ENCODE data around the gene MATK. TPM values are rescaled to one million over a fixed set of nuclear protein-coding genes. Genes with fewer than 3 reads are reported as not detected.

Gene MATK
- total RNA-seq, 1 donor from 2014 or later, result 0.50 TPM

GRCh38 chr19:3800996-3801395 lies 14.8 kb upstream of the MATK start:
- TF ChIP-seq CTCF (IDR thresholded peaks at IDR 0.05; ENCODE audit: insufficient read depth, low read length, poor library complexity, severe bottlenecking), result no peak
- no peak overlapping the region for H3K4me3 ChIP-seq (ENCODE audit: low read depth, low read length)
- peaks cover 21% of the 10 kb centered on the region for H3K27me3 ChIP-seq (ENCODE audit: control insufficient read depth, insufficient read depth, low read length)
- DNase-seq (ENCODE audit: low read depth), result no peak
- no peaks in the 10 kb centered on the region for H3K36me3 ChIP-seq (ENCODE audit: control insufficient read depth, insufficient read depth, low read length)

- no peak for TF ChIP-seq CTCF (IDR thresholded peaks at IDR 0.05; ENCODE audit: insufficient read depth, low read length, poor library complexity, severe bottlenecking)
- no peak for DNase-seq (ENCODE audit: low read depth)
- H3K36me3 ChIP-seq (ENCODE audit: control insufficient read depth, insufficient read depth, low read length), result no peaks in the 10 kb centered on the region
- H3K27me3 ChIP-seq (ENCODE audit: control insufficient read depth, insufficient read depth, low read length), result peaks cover 21% of the 10 kb centered on the region
- H3K4me3 ChIP-seq (ENCODE audit: low read depth, low read length), result no peak overlapping the region
These were observed 12.0 kb upstream of the MATK start for GRCh38 chr19:3798137-3798536.

- peaks cover 10% of the 10 kb centered on the region for H3K27me3 ChIP-seq (ENCODE audit: control insufficient read depth, insufficient read depth, low read length)
- DNase-seq (ENCODE audit: low read depth), result no peak
- no peaks in the 10 kb centered on the region for H3K36me3 ChIP-seq (ENCODE audit: control insufficient read depth, insufficient read depth, low read length)
- no peak overlapping the region for H3K4me3 ChIP-seq (ENCODE audit: low read depth, low read length)
- no peak for TF ChIP-seq CTCF (IDR thresholded peaks at IDR 0.05; ENCODE audit: insufficient read depth, low read length, poor library complexity, severe bottlenecking)
These were observed 10.2 kb upstream of the MATK start for GRCh38 chr19:3796358-3796757.

GRCh38 chr19:3793799-3794198 lies 7.6 kb upstream of the MATK start:
- no peak overlapping the region for H3K4me3 ChIP-seq (ENCODE audit: low read depth, low read length)
- DNase-seq (ENCODE audit: low read depth), result no peak
- no peaks in the 10 kb centered on the region for H3K36me3 ChIP-seq (ENCODE audit: control insufficient read depth, insufficient read depth, low read length)
- no peaks in the 10 kb centered on the region for H3K27me3 ChIP-seq (ENCODE audit: control insufficient read depth, insufficient read depth, low read length)
- no peak for TF ChIP-seq CTCF (IDR thresholded peaks at IDR 0.05; ENCODE audit: insufficient read depth, low read length, poor library complexity, severe bottlenecking)

- Histone ChIP-seq H3K4me3 (ENCODE audit: low read depth, low read length) (no peak overlapping the region), H3K36me3 (ENCODE audit: control insufficient read depth, insufficient read depth, low read length) (no peaks in the 10 kb centered on the region), H3K27me3 (ENCODE audit: control insufficient read depth, insufficient read depth, low read length) (no peaks in the 10 kb centered on the region)
- no peak for TF ChIP-seq CTCF (IDR thresholded peaks at IDR 0.05; ENCODE audit: insufficient read depth, low read length, poor library complexity, severe bottlenecking)
- no peak for DNase-seq (ENCODE audit: low read depth)
These were observed 5.9 kb upstream of the MATK start for GRCh38 chr19:3792114-3792513.

GRCh38 chr19:3790941-3791340 lies 4.8 kb upstream of the MATK start:
- DNase-seq (ENCODE audit: low read depth), result no peak
- H3K27me3 ChIP-seq (ENCODE audit: control insufficient read depth, insufficient read depth, low read length), result peaks cover 8% of the 10 kb centered on the region
- no peak for TF ChIP-seq CTCF (IDR thresholded peaks at IDR 0.05; ENCODE audit: insufficient read depth, low read length, poor library complexity, severe bottlenecking)

More at GRCh38 chr19:3790941-3791340, 4.8 kb upstream of the MATK start:
- Histone ChIP-seq H3K4me3 (ENCODE audit: low read depth, low read length) (no peak overlapping the region), H3K36me3 (ENCODE audit: control insufficient read depth, insufficient read depth, low read length) (no peaks in the 10 kb centered on the region)

All from kidney epithelial cell (primary cell).